HG03095 (cell line): ENCODE results near the gene ELMOD2.
"Not testable (repeated sequence)": the region's sequence is repeated elsewhere in the genome, so short reads cannot be mapped to it uniquely, and the experiment has no call there.

ENCODE experiments used
- ATAC-seq: cut with Tn5 transposase; IDR thresholded peaks from one replicate; pipeline ENCODE4 v1.9.1; 2021; ENCODE audit warnings: moderate library complexity; ENCODE audit not compliant: unreplicated experiment

ELMOD2 gene

GRCh38 chr4:140523857-140524742 is at the start of gene ELMOD2:
TSS of gene ELMOD2 (plus strand) at chr4:140524168. CDS start at chr4:140525429, 1,261 bp downstream.
- ATAC-seq: peak; percentile 100

GRCh38 chr4:140483445-140483844 is 40.5 kb upstream of the ELMOD2 start:
- no peak for ATAC-seq

- no peak for ATAC-seq
These were observed 38.0 kb upstream of the ELMOD2 start for GRCh38 chr4:140485939-140486338.

GRCh38 chr4:140497405-140497746 is 26.6 kb upstream of the ELMOD2 start:
- no peak for ATAC-seq

GRCh38 chr4:140497747-140498636 is 26.0 kb upstream of the ELMOD2 start, which contains the start of gene MGAT4D:
TSS of gene MGAT4D (minus strand) at chr4:140498293. CDS start at chr4:140498222, 71 bp downstream.
- no peak for ATAC-seq

GRCh38 chr4:140499391-140499790 is 24.6 kb upstream of the ELMOD2 start:
- ATAC-seq: no peak

GRCh38 chr4:140504261-140504660 is 19.7 kb upstream of the ELMOD2 start:
- ATAC-seq: no peak

GRCh38 chr4:140513765-140514164 is 10.2 kb upstream of the ELMOD2 start:
- not testable (repeated sequence) for ATAC-seq

- ATAC-seq: no peak
These were observed 8.5 kb upstream of the ELMOD2 start for GRCh38 chr4:140515423-140515822.

- no peak for ATAC-seq
These were observed 555 bp upstream of the ELMOD2 start for GRCh38 chr4:140523370-140523856.

- no peak for ATAC-seq
These were observed 5.5 kb downstream of the ELMOD2 start for GRCh38 chr4:140529434-140529833.

GRCh38 chr4:140533951-140534480 is 10.0 kb downstream of the ELMOD2 start:
- no peak for ATAC-seq

GRCh38 chr4:140556372-140557085 is 32.6 kb downstream of the ELMOD2 start:
- ATAC-seq: peak; percentile 100

- no peak for ATAC-seq
These were observed 34.0 kb downstream of the ELMOD2 start for GRCh38 chr4:140557831-140558435.

- ATAC-seq: no peak
These were observed 35.7 kb downstream of the ELMOD2 start for GRCh38 chr4:140559696-140560095.

GRCh38 chr4:140568507-140569306 is 44.7 kb downstream of the ELMOD2 start, which contains the start of gene UCP1:
TSS of gene UCP1 (minus strand) at chr4:140568961. CDS start at chr4:140568729, 232 bp downstream.
- ATAC-seq: no peak

- ATAC-seq: no peak
These were observed 45.3 kb downstream of the ELMOD2 start for GRCh38 chr4:140569307-140569638.

- ATAC-seq: no peak
These were observed 47.7 kb downstream of the ELMOD2 start for GRCh38 chr4:140571620-140572019.

- ATAC-seq: no peak
These were observed 51.5 kb downstream of the ELMOD2 start for GRCh38 chr4:140575489-140575888.
